ENCODE measurements around the gene PTCH1. TPM values are rescaled to one million over a fixed set of nuclear protein-coding genes. Genes with fewer than 3 reads are reported as not detected.

PTCH1 gene
- total RNA-seq, 1 donor: 3.3 TPM

DNA sequence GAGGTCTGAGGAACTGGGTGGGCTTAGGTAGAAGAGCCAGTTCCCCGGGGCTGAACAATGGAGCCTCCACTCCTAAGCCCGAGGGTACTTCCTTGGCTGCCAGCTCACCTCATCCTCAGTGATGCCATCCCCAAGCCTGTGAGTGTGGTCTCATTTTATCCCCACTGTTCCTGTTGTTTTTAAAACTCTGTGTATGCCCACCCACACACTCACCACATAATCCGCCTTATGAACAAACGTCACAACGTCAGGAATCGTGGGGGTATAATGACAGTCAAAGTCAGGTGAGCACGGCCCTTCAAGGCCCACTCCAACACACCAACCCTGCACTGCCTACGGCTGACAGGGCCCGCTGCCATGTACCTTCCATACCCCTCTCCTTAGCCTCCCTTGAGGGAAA, 61.1 kb downstream of the PTCH1 start:
- DNase-seq (ENCODE audit: insufficient read length, low spot score, missing footprints): no peak
- H3K36me3 ChIP-seq (ENCODE audit: insufficient read depth, low read length): no peaks in the 10 kb centered on the region

DNA sequence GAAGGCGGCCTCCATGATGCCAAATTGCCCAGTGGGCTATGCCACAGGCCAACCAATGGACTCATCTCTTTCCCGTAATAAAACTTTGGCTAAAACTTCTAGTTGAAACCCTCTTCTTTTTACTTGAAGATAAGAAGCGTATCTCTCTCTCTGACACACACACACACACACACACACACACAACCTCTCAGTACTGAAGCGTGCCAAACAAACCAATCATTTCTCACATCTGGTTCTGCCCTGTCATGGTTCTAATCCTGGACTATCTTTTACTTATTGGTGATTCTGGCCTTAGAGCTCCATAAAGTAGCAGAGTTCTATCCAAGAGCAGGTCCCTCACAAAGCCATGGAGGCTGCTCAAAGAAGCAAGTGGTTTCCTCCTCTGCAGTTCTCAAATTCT, 64.6 kb downstream of the PTCH1 start:
- Histone ChIP-seq H3K36me3 (ENCODE audit: insufficient read depth, low read length) (no peaks in the 10 kb centered on the region), H2AFZ (ENCODE audit: low read length) (no peak overlapping the region), H4K20me1 (ENCODE audit: insufficient read depth, low read length) (no peaks in the 10 kb centered on the region), H3K27ac (ENCODE audit: low read depth, low read length) (no peak overlapping the region), H3K4me3 (ENCODE audit: insufficient read depth, low read length) (no peak overlapping the region), H3K4me2 (ENCODE audit: insufficient read depth, low read length) (no peak overlapping the region), H3K9me3 (ENCODE audit: low read depth, low read length) (no peaks in the 10 kb centered on the region), H3K27me3 (ENCODE audit: insufficient read depth, low read length) (no peaks in the 10 kb centered on the region), H3K79me2 (ENCODE audit: insufficient read depth, low read length) (no peaks in the 10 kb centered on the region), H3K4me1 (ENCODE audit: insufficient read depth, low read length) (no peaks in the 10 kb centered on the region)
- no peak for DNase-seq (ENCODE audit: insufficient read length, low spot score, missing footprints)
- TF ChIP-seq, protein P1, sequence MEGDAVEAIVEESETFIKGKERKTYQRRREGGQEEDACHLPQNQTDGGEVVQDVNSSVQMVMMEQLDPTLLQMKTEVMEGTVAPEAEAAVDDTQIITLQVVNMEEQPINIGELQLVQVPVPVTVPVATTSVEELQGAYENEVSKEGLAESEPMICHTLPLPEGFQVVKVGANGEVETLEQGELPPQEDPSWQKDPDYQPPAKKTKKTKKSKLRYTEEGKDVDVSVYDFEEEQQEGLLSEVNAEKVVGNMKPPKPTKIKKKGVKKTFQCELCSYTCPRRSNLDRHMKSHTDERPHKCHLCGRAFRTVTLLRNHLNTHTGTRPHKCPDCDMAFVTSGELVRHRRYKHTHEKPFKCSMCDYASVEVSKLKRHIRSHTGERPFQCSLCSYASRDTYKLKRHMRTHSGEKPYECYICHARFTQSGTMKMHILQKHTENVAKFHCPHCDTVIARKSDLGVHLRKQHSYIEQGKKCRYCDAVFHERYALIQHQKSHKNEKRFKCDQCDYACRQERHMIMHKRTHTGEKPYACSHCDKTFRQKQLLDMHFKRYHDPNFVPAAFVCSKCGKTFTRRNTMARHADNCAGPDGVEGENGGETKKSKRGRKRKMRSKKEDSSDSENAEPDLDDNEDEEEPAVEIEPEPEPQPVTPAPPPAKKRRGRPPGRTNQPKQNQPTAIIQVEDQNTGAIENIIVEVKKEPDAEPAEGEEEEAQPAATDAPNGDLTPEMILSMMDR (IDR thresholded peaks at IDR 0.05; ENCODE audit: extremely low read depth, low read depth, low read length): no peak

More for the DNA sequence above, 61.1 kb downstream of the PTCH1 start:
- Histone ChIP-seq H4K20me1 (ENCODE audit: insufficient read depth, low read length) (no peaks in the 10 kb centered on the region), H3K27me3 (ENCODE audit: insufficient read depth, low read length) (no peaks in the 10 kb centered on the region), H3K27ac (ENCODE audit: low read depth, low read length) (no peak overlapping the region), H3K79me2 (ENCODE audit: insufficient read depth, low read length) (no peaks in the 10 kb centered on the region), H3K4me1 (ENCODE audit: insufficient read depth, low read length) (no peaks in the 10 kb centered on the region), H2AFZ (ENCODE audit: low read length) (no peak overlapping the region), H3K4me2 (ENCODE audit: insufficient read depth, low read length) (no peak overlapping the region), H3K9me3 (ENCODE audit: low read depth, low read length) (no peaks in the 10 kb centered on the region), H3K4me3 (ENCODE audit: insufficient read depth, low read length) (no peak overlapping the region)
- TF ChIP-seq, protein P1 (IDR thresholded peaks at IDR 0.05; ENCODE audit: extremely low read depth, low read depth, low read length): no peak

DNA sequence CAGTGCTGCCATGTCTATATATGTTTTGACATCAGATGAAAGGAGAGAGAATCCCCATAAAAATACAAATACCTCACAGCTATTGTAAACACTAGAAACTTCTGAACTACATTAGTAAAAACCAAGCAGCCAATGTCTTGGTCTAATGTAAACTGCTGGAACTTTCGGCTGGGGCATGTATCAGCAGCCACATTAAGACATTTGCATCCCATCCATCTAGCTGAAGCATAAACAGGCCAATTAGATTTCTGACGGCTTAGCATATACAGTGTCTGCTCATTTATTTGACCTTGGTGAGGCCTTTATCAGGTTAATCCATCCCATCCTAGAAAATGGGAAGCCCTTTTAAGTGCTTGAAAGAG, 65.7 kb downstream of the PTCH1 start:
- Histone ChIP-seq H3K4me3 (ENCODE audit: insufficient read depth, low read length) (no peak overlapping the region), H3K27me3 (ENCODE audit: insufficient read depth, low read length) (no peaks in the 10 kb centered on the region), H2AFZ (ENCODE audit: low read length) (no peak overlapping the region), H4K20me1 (ENCODE audit: insufficient read depth, low read length) (no peaks in the 10 kb centered on the region), H3K4me1 (ENCODE audit: insufficient read depth, low read length) (no peaks in the 10 kb centered on the region), H3K79me2 (ENCODE audit: insufficient read depth, low read length) (no peaks in the 10 kb centered on the region), H3K27ac (ENCODE audit: low read depth, low read length) (no peak overlapping the region), H3K4me2 (ENCODE audit: insufficient read depth, low read length) (no peak overlapping the region), H3K9me3 (ENCODE audit: low read depth, low read length) (no peaks in the 10 kb centered on the region), H3K36me3 (ENCODE audit: insufficient read depth, low read length) (no peaks in the 10 kb centered on the region)
- TF ChIP-seq, protein P1 (IDR thresholded peaks at IDR 0.05; ENCODE audit: extremely low read depth, low read depth, low read length): no peak
- no peak for DNase-seq (ENCODE audit: insufficient read length, low spot score, missing footprints)

DNA sequence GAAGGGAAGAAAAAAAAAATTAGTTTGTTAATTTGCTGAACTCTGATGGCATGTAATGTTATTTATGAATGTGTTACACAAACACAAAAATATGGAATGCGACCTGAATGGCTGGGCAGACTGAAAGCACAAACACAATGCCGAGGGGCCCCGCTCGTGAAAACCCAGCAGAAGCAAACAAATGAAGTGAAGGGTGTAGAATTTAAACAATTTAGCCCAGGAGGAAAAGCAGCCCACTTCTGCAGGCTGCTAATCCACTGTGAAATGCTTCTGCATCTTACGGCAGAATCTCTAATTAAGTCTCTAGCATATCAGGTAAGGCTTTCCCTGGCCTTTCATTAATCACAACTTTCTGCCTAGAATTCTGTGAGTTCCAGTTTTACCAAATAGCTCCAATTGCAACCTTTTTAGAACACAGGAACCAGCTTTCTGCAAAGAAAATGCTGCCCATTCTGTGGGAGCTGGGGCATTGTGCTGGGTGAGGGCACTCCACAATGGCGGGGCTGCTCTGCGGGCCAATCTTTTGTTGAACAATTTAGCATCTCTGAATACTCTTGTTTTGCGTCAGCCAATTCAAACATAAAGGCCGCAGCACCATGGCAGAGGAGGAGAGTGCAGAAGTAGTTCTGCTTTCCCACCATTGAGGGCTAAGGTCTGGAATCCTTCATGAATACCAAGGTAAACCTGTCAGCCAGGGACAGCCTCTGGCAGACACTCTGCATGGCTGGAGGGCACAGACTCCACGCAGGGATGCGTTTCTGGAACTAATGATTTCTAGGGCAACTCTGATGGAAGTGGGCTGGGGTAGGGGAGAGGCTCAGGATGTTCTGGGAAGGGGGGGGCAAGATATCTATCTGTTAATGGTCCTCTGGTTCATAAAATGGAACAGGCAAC, 66.4 kb downstream of the PTCH1 start:
- H3K27me3 ChIP-seq (ENCODE audit: insufficient read depth, low read length): no peaks in the 10 kb centered on the region
- no peaks in the 10 kb centered on the region for H3K36me3 ChIP-seq (ENCODE audit: insufficient read depth, low read length)
- H3K4me2 ChIP-seq (ENCODE audit: insufficient read depth, low read length): no peak overlapping the region
- DNase-seq (ENCODE audit: insufficient read length, low spot score, missing footprints): no peak
- H3K4me1 ChIP-seq (ENCODE audit: insufficient read depth, low read length): no peaks in the 10 kb centered on the region
- H3K9me3 ChIP-seq (ENCODE audit: low read depth, low read length): no peaks in the 10 kb centered on the region
- H3K79me2 ChIP-seq (ENCODE audit: insufficient read depth, low read length): no peaks in the 10 kb centered on the region
- no peak overlapping the region for H2AFZ ChIP-seq (ENCODE audit: low read length)
- H4K20me1 ChIP-seq (ENCODE audit: insufficient read depth, low read length): no peaks in the 10 kb centered on the region
- H3K27ac ChIP-seq (ENCODE audit: low read depth, low read length): no peak overlapping the region
- TF ChIP-seq, protein P1 (IDR thresholded peaks at IDR 0.05; ENCODE audit: extremely low read depth, low read depth, low read length): no peak
- no peak overlapping the region for H3K4me3 ChIP-seq (ENCODE audit: insufficient read depth, low read length)
